Kidney (tissue), 14 donors: ENCODE results near the gene NPIPB8. TPM values are rescaled to one million over a fixed set of nuclear protein-coding genes. Genes with fewer than 3 reads are reported as not detected.
"Not testable (repeated sequence)": the region's sequence is repeated elsewhere in the genome, so short reads cannot be mapped to it uniquely, and the experiment has no call there.

Source experiments
- DNase-seq, 5 donors: peaks; one replicate each; pipeline ENCODE4 v3.0.0-alpha.2; 2013 to 2020
- FAIRE-seq: peaks from 2 replicates; lab custom pipeline; 2012; peaks lifted over from hg19 to GRCh38; lab: Jason Lieb, UNC
- H3K27ac ChIP-seq, 2 donors: one replicate each; pipeline ENCODE4 v1.7.0; 2013; ENCODE audit warnings: low read depth in 2 of 2, low read length in 2 of 2, inconsistent platforms in 1 of 2
- H3K27me3 ChIP-seq: one replicate; pipeline ENCODE4 v1.7.1; 2013; ENCODE audit warnings: low read length, inconsistent platforms; ENCODE audit not compliant: control insufficient read depth, insufficient read depth
- H3K36me3 ChIP-seq, 3 donors: one replicate each; pipeline versions ENCODE4 v1.7.0 to v1.7.1; 2013; ENCODE audit warnings: low read length in 3 of 3, control low read depth in 1 of 3, inconsistent platforms in 1 of 3; ENCODE audit not compliant: insufficient read depth in 3 of 3, control insufficient read depth in 2 of 3
- H3K4me1 ChIP-seq, 3 donors: one replicate each; pipeline versions ENCODE4 v1.7.0 to v1.7.1; 2013; ENCODE audit warnings: low read length in 3 of 3, inconsistent platforms in 1 of 3, low read depth in 1 of 3; ENCODE audit not compliant: control insufficient read depth in 2 of 3, insufficient read depth in 2 of 3
- H3K4me3 ChIP-seq, 3 donors: one replicate each; pipeline versions ENCODE4 v1.7.0 to v1.8.1; 2013; ENCODE audit warnings: low read length in 3 of 3, control low read depth in 1 of 3, inconsistent platforms in 1 of 3
- H3K9ac ChIP-seq, 3 donors: one replicate each; pipeline versions ENCODE4 v1.7.0 to v1.7.1; 2013; ENCODE audit warnings: low read length in 3 of 3, control low read depth in 1 of 3, inconsistent platforms in 1 of 3
- H3K9me3 ChIP-seq, 3 donors: one replicate each; pipeline versions ENCODE4 v1.7.0 to v1.7.1; 2013; ENCODE audit warnings: low read length in 3 of 3, control low read depth in 1 of 3, inconsistent platforms in 1 of 3; ENCODE audit not compliant: control insufficient read depth in 2 of 3, insufficient read depth in 1 of 3
- intact Hi-C: fragments of 100-400 bp; cut with DNase I; formaldehyde crosslinking; loops from one replicate; pipeline ENCODE4 v1.11.1; 2022
- polyA plus RNA-seq: library from polyadenylated mRNA; stranded (reverse); fragments of 350-450 nt; fragmentation: Illumina TruSeq; extraction: RNeasy Lipid Tissue Mini Kit (QIAGEN cat#74804); gene quantifications from one replicate; pipeline ENCODE4 v1.2.3, GENCODE V29; 2014; ENCODE audit warnings: low read depth, low replicate concordance; ENCODE audit not compliant: insufficient read depth
- total RNA-seq: library from RNA; stranded (reverse); fragmentation: NEBNext Ultra II Directional; extraction: Animal tissue kit (Norgen Biotek cat#: 25700); gene quantifications from one replicate; pipeline ENCODE4 v1.2.1, GENCODE V29; 2021
- TF ChIP-seq, protein P1 (sequence below): IDR thresholded peaks from 3 replicates; pipeline ENCODE4 v1.5.1; 2012; ENCODE audit warnings: mild to moderate bottlenecking, moderate library complexity, borderline replicate concordance; ENCODE audit not compliant: insufficient read depth; ENCODE audit errors: extremely low read depth
- donor health status: control.
- donor health status: control.
- donor health status: control.
- donor health status: control.
- donor health status: control.
- donor health status: DM: yes; HTN: yes; CAD: no.
- donor health status: Normal renal cell carcinoma (clear cell type).

The NPIPB8 gene
- total and polyA plus RNA-seq, 2 donors from 2014 or later, result 2.0 TPM; not detected in 1

DNA sequence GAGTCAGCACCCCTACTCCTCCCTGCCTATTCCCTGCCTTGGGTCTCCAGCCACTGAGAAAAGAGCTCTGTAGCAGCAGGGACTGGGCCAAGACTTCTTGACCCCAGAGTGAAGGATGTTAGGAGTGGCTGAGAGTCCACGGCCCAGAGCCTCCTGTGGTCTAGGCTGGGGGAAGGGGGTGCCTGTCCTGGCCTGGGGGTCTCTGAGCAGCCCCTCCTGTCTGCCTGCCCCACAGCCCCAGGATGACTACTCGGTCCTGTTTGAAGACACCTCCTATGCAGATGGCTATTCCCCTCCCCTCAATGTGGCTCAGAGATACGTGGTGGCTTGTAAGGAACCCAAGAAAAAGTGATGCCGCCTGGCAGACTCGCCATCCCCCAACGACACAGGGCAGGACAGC, 46.5 kb upstream of the NPIPB8 start:
- intact Hi-C loops, result no loop called here
- no peak for FAIRE-seq
- no peak overlapping the region for H3K4me3 ChIP-seq
- peaks cover 0 to 11% (median 9%) of the 10 kb centered on the region in 3 donors for H3K36me3 ChIP-seq
- H3K27ac ChIP-seq, result no peak overlapping the region
- H3K9me3 ChIP-seq, result no peaks in the 10 kb centered on the region
- H3K4me1 ChIP-seq, result peaks cover 0 to 3% (median 0%) of the 10 kb centered on the region in 3 donors
- peak in 1 of 5 donors; percentile 46 for DNase-seq
- TF ChIP-seq, protein P1, sequence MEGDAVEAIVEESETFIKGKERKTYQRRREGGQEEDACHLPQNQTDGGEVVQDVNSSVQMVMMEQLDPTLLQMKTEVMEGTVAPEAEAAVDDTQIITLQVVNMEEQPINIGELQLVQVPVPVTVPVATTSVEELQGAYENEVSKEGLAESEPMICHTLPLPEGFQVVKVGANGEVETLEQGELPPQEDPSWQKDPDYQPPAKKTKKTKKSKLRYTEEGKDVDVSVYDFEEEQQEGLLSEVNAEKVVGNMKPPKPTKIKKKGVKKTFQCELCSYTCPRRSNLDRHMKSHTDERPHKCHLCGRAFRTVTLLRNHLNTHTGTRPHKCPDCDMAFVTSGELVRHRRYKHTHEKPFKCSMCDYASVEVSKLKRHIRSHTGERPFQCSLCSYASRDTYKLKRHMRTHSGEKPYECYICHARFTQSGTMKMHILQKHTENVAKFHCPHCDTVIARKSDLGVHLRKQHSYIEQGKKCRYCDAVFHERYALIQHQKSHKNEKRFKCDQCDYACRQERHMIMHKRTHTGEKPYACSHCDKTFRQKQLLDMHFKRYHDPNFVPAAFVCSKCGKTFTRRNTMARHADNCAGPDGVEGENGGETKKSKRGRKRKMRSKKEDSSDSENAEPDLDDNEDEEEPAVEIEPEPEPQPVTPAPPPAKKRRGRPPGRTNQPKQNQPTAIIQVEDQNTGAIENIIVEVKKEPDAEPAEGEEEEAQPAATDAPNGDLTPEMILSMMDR, result no peak
- H3K27me3 ChIP-seq, result no peaks in the 10 kb centered on the region
- no peak overlapping the region for H3K9ac ChIP-seq

DNA sequence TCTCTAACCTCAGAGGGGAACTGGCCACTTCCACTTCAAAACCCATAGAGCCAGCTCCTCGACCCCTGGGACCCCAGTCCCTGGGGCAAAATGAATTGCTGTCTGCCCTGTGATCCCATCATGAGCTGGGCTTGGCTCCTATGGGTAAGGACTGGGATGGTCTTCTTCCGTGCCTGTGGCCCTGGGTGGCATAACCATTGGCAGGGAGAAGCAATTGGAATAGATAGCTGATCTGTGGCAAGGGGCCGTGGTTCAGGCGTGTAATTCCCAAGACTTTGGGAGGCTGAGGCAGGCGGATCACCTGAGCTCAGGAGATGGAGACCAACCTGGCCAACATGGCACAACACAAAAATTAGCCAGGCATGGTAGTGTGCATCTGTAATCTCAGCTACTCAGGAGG, 45.4 kb upstream of the NPIPB8 start:
- DNase-seq, result peak in 1 of 5 donors; percentile 59
- Histone ChIP-seq H3K27ac (no peak overlapping the region), H3K36me3 (peaks cover 0 to 9% (median 6%) of the 10 kb centered on the region in 3 donors), H3K27me3 (no peaks in the 10 kb centered on the region), H3K9ac (no peak overlapping the region), H3K9me3 (no peaks in the 10 kb centered on the region), H3K4me1 (peaks cover 0 to 8% (median 0%) of the 10 kb centered on the region in 3 donors), H3K4me3 (no peak overlapping the region)
- TF ChIP-seq, protein P1, result no peak
- no peak for FAIRE-seq
- intact Hi-C loops, result no loop called here

DNA sequence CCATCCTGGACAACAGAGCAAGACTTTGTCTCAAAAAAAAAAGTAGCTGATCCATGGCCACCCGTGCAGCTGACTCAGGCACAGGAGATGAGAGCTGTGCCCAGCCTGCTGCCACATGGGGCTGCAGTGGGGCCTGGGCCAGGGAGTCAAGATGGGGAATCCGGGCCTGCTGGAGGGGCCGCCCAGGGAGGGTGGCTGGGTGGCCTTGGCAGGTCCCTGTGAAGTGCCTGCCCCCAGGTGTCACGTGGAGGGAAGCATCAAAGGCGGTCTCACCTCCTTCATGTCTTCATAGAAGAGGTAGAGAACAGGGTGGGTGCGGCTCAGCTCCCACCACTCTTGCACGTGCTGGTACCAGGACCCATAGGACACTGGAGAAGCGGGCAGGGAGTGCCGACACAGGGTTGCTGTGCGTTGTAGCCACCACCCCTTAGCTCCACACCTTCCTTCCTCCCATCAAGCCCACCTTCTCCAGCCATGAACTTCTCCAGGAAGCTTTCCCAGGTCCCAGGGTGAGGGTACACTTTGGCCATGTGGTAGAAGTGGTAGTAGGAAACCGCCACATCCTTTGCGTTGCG, 44.8 kb upstream of the NPIPB8 start:
- H3K27me3 ChIP-seq, result no peaks in the 10 kb centered on the region
- no peak for FAIRE-seq
- no peak overlapping the region for H3K9ac ChIP-seq
- TF ChIP-seq, protein P1, result no peak
- no peaks in the 10 kb centered on the region for H3K9me3 ChIP-seq
- DNase-seq, result peak in 1 of 5 donors; percentile 70
- peaks cover 0 to 9% (median 6%) of the 10 kb centered on the region in 3 donors for H3K36me3 ChIP-seq
- intact Hi-C loops, result no loop called here
- H3K27ac ChIP-seq, result no peak overlapping the region
- no peak overlapping the region for H3K4me3 ChIP-seq
- peaks cover 0 to 8% (median 0%) of the 10 kb centered on the region in 3 donors for H3K4me1 ChIP-seq

DNA sequence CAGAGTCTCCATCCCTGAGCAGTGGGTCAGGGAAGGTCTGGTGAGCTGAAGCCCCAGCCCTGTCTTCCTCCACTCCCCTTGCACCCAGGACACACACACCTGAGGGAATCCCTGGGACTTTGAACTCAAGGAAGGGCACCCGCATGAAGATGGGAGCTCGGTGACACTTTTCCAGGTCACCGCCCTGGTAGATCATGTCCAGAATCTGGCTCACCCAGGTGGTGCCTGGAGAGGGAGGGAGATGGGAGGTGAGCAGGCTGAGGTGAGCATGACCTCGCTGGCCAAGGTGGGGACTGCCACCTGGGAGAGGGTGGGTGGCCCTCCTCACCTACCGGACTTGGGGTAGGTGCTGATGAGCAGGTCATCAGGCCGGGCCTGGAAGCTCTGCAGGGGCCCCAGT, 42.4 kb upstream of the NPIPB8 start:
- H3K27me3 ChIP-seq, intact Hi-C loops, H3K27ac ChIP-seq, H3K36me3 ChIP-seq, H3K4me1 ChIP-seq, H3K4me3 ChIP-seq, H3K9ac ChIP-seq, FAIRE-seq, H3K9me3 ChIP-seq: not testable (repeated sequence)
- DNase-seq, result peak in 1 of 5 donors; percentile 42
